A673 (cell line): ENCODE measurements around the gene BRWD1.

Source experiments
- EZH2 ChIP-seq: fragments of 200-600 bp; sonication (generic); IDR thresholded peaks from 2 replicates; pipeline ENCODE4 v1.6.1; 2017; ENCODE audit warnings: borderline replicate concordance, low read depth, mild to moderate bottlenecking, mixed read lengths, antibody characterized with exemption, low read length; ENCODE audit not compliant: poor library complexity, severe bottlenecking
- TF ChIP-seq, protein P1 (sequence below): fragments of 300-800, 200-600 bp; sonication (generic); conservative IDR thresholded peaks from 2 replicates; pipeline ENCODE4 v1.5.1; 2017; ENCODE audit warnings: low read depth, mild to moderate bottlenecking, antibody characterized with exemption, low read length, moderate library complexity, mixed read lengths

- TF ChIP-seq, protein P1, sequence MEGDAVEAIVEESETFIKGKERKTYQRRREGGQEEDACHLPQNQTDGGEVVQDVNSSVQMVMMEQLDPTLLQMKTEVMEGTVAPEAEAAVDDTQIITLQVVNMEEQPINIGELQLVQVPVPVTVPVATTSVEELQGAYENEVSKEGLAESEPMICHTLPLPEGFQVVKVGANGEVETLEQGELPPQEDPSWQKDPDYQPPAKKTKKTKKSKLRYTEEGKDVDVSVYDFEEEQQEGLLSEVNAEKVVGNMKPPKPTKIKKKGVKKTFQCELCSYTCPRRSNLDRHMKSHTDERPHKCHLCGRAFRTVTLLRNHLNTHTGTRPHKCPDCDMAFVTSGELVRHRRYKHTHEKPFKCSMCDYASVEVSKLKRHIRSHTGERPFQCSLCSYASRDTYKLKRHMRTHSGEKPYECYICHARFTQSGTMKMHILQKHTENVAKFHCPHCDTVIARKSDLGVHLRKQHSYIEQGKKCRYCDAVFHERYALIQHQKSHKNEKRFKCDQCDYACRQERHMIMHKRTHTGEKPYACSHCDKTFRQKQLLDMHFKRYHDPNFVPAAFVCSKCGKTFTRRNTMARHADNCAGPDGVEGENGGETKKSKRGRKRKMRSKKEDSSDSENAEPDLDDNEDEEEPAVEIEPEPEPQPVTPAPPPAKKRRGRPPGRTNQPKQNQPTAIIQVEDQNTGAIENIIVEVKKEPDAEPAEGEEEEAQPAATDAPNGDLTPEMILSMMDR: no peak
- no peak for TF ChIP-seq EZH2
These were observed 162.6 kb downstream of the BRWD1 start for GRCh38 chr21:39150877-39151276.
